CD4-positive, alpha-beta T cell treated with Interleukin-17A for 1 hour (primary cell): ENCODE results near the gene STOML1.
A peak's percentile ranks its signal among the peaks of the same experiment; 100 is the strongest.

Experiments
- DNase-seq: peaks from one replicate; pipeline ENCODE4 v3.0.0-alpha.2; 2020

Gene STOML1

GRCh38 chr15:74013374-74013894 is 21.3 kb upstream of the STOML1 start:
- no peak for DNase-seq

GRCh38 chr15:74011610-74012009 is 19.5 kb upstream of the STOML1 start:
- DNase-seq, result no peak

DNA sequence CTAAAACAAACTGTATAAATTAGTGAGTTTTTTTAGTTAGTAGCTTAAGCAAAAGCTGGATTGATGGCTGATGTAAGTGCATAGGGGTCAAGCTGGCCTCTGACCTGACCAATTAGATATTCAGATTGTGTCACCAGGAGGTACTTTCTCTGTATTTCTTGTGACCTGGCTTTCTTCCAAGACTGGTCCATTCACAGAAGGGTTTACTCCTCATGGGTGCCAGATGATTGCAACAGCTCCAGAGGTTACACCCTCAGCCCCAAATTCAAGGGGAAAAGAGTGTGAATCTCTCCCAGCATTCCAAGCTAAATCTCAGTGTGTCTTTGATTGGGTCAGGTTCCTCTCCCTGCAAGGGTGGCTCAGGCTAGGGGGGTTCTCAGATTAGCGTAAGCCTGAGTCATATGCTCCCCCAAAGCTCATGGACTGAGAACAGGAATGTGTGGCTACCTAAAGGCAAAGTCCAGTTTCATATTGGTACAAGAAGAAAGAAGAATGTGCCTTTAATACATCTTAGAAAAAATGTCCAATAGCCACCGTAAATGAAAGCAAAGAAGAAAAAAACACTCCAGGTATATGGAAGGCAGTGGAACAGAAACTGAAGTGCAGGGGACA is 18.9 kb upstream of the STOML1 start:
- DNase-seq, result no peak

DNA sequence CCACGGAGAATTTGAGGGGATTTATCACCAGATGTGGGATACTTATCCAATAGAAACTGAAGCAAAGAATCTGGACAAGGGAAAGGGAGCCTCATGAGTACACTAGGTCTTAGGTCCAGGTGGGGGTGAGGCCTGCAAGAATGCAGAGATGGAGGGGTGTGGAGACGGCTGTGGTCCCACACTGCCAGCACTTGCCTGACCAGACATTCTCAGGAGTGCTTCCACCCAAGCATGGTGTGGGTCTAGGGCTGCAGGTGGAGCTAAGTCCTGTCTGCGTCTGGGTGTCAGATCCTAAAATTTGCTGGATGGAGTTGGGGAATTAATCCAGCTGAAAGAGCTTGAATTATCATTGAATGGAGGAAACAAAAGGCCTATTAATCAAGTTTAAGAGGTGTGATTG is 16.8 kb upstream of the STOML1 start:
- DNase-seq, result no peak

GRCh38 chr15:74007820-74008371 is 15.8 kb upstream of the STOML1 start:
- DNase-seq, result peak; percentile 13

DNA sequence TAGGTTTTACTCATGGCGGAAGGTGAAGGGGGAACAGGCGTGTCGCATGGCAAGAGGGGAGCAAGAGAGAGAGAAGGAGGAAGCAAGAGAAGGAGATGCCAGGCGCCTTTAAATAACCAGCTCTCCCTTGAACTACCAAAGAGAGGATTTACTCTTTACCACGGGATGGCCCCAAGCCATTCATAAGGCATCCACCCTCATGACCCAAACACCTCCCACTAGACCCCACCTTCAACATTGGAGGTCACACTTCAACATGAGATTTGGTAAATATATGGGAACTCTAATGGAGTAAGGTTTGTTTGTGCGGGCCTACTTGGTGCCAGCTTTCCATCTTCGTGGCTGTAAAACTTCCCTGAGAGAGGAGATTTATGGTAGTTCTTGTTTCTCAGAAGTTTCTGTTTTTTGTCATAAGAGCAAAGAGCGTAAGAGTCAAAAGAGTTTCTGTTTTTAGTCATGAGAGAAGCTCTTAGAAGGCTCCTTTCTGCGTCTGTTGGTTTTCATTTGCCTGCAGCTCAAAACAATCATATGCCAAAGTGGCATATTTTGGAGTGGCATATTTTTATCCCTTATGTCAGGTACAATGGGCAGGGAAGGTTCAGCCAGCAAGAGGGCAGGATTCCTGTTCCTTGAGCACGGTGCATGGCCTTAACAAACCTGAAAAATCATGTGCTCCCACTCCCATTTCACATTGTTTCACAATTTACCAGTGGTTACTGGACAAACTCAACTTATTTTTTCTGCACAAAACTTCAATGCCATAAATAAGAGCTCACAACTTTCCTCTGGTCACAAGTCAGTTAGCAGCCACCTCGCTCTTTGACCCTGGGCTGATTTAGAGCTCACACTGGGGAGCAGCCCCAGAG is 14.9 kb upstream of the STOML1 start:
- no peak for DNase-seq

- no peak for DNase-seq
Observed at GRCh38 chr15:73997986-73998385, 5.9 kb upstream of the STOML1 start.

- peak; percentile 63 for DNase-seq
Observed at GRCh38 chr15:73996939-73997338, 4.8 kb upstream of the STOML1 start.

DNA sequence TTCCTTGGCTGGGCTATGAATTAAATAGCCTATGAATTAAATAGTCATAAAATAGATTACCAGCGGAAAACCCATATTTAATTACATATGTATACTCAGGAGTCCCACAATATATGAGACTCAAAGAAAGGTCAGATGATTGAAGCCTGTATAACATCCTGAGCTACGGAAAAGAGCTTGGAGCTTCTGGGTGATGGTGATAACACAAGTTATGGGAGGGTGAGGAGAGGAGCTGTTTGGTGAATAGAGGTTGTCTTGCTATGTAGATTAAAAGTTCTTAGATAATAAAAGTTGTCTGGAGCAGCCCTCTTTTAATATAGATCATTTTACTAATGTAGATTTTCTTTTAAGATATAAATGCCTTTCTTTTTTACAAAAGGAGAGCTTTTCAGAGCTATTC is 4.2 kb upstream of the STOML1 start:
- DNase-seq, result no peak

- peak; percentile 36 for DNase-seq
Observed at GRCh38 chr15:73994912-73995622, 3.0 kb upstream of the STOML1 start.

DNA sequence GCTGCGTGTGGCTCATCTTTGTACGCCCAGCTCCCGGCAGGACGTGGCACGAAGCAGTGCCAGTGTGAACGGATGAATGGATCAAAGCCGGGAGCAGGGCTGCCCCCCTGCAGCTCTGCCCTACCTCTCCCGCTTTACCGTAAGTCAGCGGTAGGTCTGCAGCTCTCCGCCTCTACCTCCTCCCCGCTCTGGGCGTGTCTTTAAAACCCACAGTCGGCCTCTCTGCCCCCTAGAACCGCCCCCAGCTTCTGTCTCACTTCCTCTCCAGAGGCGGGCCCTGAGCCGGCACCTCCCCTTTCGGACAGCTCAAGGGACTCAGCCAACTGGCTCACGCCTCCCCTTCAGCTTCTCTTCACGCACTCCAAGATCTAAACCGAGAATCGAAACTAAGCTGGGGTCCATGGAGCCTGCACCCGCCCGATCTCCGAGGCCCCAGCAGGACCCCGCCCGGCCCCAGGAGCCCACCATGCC is 2.4 kb upstream of the STOML1 start, which contains the start of gene PML:
TSS of gene PML (plus strand) at position 304 of the 471 bp plus-strand sequence. CDS start at position 401, 97 bp downstream.
- peak; percentile 95 for DNase-seq

DNA sequence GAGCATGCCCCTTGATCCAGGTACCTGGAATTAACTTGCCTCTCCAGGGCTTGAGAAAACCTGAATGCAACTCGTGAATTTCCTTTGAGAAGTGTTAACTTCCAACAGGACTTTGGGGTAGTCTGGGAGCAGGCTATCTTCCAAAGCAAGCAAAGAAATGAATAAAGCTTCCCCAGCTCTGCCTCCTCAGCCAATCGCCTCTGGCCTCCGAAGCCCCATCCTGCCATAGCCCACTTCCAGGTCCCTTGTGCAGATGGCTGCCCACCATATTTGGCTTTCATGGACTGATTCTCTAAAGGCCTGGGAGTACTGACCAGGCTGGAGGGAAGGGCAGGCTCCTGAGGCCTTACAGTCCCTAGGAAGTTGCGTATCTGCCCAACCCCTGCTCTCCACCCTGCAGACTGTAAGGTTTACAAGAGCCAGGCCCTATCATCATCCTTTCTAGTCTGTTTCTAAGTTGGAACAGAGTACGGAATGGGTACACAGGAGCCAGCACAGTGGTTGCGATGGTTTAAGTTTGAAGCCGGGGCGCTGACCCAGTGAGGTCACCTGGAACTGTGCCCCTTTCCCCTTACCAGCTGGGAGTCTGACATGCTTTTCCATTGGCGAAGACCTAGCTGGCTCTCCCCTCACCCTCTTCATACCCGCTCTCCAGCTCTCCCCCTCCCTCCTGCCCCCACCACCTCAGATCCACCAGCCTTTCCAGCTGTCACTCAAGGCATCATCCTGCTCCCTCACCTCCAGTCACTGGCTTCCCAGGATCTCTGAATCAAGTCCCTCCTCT is 1.3 kb upstream of the STOML1 start:
- DNase-seq, result no peak

GRCh38 chr15:73992594-73992898 is 451 bp upstream of the STOML1 start:
- no peak for DNase-seq

DNA sequence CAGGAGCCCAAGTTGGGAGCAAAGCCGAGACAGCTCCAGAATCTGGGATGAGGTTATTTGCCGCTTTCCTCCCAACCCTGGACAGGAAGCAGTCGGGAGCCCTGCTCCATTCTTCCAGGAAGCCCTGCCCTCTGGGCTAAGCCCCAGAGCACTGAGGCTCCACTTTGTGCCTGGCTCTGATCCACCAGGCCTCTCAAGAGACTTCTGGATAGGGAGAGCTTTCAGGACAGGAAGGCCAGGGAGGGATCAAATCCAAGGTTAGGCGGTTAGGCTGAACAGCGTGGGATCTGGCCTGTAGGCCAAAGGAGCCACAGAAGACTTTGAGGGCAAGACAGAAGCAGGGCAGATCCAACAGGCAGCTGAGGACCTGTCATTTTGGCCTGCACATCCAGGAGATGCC is 835 bp downstream of the STOML1 start:
- no peak for DNase-seq

DNA sequence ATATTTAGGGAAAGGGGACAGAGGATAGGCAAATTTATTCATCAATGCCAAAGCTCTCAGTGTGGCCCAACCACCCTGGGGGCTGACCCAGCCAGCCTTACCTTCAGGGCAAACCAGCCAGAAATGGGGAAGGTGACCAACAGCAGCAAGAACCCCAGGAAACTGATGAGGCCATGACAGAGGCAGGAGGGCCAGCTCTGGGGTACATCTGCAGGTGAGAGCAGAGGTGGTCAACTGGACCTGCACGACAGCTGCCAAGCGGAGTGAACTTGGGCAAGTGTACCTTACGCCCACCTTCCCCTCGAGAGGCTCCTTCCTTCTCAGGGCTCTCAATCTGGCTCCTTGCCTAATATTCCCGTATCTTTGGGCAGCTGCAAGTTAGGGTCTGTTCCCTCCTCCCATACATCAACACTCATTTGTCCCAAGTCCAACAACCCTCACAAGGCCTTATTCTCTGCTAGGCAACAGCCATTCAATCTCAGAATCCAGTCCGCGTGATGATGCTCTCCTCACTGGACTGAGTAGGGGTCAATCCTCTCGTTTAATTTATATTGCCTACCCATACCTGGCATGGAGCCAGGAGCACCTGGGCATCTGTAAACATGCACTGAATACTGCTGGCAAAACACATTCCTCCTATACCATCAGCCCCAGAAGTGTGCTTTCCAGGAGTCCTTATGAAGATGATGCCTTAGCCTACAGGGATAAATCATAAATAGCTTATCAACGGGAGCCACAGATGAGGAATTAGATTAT is 1.7 kb downstream of the STOML1 start:
- DNase-seq, result no peak

- DNase-seq, result no peak
Observed at GRCh38 chr15:73989001-73989798, 2.9 kb downstream of the STOML1 start.

- DNase-seq, result no peak
Observed at GRCh38 chr15:73988445-73988969, 3.6 kb downstream of the STOML1 start.

DNA sequence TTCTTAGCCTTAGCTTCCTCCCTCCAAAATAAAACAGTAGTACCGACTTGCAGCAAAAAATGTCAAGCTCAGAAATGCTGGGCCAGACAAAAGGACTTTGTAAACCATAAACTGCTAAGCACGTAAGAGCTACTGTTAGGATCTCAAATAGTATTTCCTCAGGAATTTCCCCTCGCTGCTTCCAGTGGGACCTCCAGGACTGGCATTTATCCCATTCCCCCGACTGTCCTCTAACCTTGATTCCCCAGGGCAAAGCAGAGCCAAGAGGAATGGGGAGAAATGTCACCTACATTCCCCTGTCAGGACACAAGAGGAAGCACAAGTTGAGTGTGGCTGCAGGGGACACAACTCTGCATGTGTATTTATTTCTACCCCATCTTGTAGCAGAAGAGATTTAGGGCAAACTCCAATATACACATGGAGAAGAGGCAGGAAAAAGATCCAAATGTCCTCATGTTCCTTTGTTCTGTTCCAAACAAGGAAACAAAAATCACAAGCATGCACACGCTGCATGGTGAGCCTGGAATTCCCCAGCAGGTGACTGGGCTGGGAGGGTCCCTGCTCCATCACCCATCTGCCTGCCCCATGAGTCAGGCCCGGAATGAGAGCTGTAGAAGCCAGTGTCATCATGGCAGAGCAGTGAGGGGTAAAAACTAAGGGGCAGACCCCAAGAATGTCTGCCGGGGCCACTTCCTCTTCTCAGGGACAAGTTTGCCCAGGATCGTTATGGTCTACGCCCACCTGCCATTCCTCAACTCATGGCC is 4.2 kb downstream of the STOML1 start:
- no peak for DNase-seq

- no peak for DNase-seq
Observed at GRCh38 chr15:73987250-73987649, 4.8 kb downstream of the STOML1 start.

GRCh38 chr15:73986776-73987056 is 5.4 kb downstream of the STOML1 start:
- no peak for DNase-seq
